ENCODE measurements around the gene SH3PXD2A. TPM values are rescaled to one million over a fixed set of nuclear protein-coding genes. Genes with fewer than 3 reads are reported as not detected.

SH3PXD2A gene
- total RNA-seq, 4 donors from 2014 or later, result 26.5 to 56.9 (median 33.3) TPM

DNA sequence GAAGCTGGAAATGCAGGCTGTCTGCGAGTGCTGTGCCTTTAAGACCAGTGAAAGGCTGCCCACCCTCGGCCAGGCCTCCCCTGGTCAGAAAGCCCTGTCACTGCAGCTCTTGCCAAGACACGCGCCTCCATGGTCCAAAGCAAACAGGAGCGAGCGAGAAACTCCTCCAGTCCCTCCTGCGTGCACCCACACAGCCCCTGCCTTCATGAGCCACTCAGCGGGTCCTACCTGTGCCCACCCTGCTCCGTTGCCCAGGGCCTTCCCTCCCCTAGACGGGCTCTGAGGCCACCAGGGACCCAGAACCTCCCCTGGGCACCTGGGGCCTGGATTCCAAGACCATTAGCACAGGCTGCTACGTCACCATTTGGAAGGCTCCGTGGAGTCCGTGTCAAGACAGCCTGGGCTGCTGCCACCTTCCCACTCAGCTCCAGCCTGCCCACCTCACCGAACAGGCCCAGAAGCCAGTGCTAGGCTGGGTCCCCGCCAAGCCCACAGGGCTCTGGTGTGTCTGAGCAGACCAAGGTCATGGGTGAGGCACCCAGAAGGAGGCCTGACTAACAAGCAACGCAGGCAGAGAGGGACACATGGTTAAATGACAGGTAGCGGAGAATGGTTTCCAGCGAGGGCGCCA is 217.3 kb downstream of the SH3PXD2A start:
- peak overlapping the region; percentile 69 to 85 (median 76) for H3K27ac ChIP-seq
- WGBS, 2 donors (ENCODE audit: low coverage in 1 of 2), result 78% methylated on average over 19 of the region's 19 CpGs; no CpG with 5 or more reads in 1 of the 2 donors
- H3K27me3 ChIP-seq, result no peaks in the 10 kb centered on the region
- no peaks in the 10 kb centered on the region for H3K36me3 ChIP-seq
- H3K9me3 ChIP-seq, result no peaks in the 10 kb centered on the region
- intact Hi-C loops (cut with DNase I; ENCODE audit: low total_unique reads) (no loop called here), in situ Hi-C loops (cut with MboI; ENCODE audit: low pct_ligation_motif_present in 1 of 4, low pct_unique_long_range_greater_than_20kb in 1 of 4, low sequenced_read_pairs in 3 of 4) (no loop called here)
- no peak overlapping the region for H3K4me3 ChIP-seq
- peaks cover 22 to 40% (median 24%) of the 10 kb centered on the region in 4 donors for H3K4me1 ChIP-seq
- TF ChIP-seq POLR2AphosphoS5 (IDR thresholded peaks at IDR 0.05) (peak in 2 of 3 donors; percentile 22 to 27), POLR2A (IDR thresholded peaks at IDR 0.05) (no peak), EP300 (IDR thresholded peaks at IDR 0.05; ENCODE audit: low read depth) (no peak)
- TF ChIP-seq, protein P1, sequence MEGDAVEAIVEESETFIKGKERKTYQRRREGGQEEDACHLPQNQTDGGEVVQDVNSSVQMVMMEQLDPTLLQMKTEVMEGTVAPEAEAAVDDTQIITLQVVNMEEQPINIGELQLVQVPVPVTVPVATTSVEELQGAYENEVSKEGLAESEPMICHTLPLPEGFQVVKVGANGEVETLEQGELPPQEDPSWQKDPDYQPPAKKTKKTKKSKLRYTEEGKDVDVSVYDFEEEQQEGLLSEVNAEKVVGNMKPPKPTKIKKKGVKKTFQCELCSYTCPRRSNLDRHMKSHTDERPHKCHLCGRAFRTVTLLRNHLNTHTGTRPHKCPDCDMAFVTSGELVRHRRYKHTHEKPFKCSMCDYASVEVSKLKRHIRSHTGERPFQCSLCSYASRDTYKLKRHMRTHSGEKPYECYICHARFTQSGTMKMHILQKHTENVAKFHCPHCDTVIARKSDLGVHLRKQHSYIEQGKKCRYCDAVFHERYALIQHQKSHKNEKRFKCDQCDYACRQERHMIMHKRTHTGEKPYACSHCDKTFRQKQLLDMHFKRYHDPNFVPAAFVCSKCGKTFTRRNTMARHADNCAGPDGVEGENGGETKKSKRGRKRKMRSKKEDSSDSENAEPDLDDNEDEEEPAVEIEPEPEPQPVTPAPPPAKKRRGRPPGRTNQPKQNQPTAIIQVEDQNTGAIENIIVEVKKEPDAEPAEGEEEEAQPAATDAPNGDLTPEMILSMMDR (IDR thresholded peaks at IDR 0.05), result no peak
- peak; percentile 60 for DNase-seq

DNA sequence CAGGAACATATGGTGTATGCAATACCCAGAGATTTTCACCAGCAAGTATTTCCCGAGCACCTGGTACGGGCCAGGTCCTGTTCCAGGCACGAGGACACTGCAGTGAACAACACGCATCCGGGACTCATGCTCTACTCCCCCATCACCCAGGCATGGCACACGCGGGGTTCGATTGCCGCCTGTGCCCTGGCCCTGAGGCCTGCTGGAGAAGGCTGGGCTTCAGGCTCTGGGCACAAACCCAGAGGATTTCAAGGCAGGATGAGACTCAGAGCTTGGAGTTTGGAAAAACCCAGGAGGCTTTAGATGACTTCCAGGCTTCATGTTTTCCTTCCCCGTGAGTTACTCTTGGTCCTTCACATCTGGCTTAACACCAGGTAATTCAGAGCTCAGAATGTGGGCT is 218.4 kb downstream of the SH3PXD2A start:
- DNase-seq, result no peak
- TF ChIP-seq POLR2AphosphoS5 (IDR thresholded peaks at IDR 0.05), result no peak
- TF ChIP-seq, protein P1 (IDR thresholded peaks at IDR 0.05), result no peak
- no peak for TF ChIP-seq POLR2A (IDR thresholded peaks at IDR 0.05)
- TF ChIP-seq EP300 (IDR thresholded peaks at IDR 0.05; ENCODE audit: low read depth), result no peak
- Histone ChIP-seq H3K36me3 (no peaks in the 10 kb centered on the region), H3K4me3 (no peak overlapping the region), H3K4me1 (peaks cover 22 to 40% (median 24%) of the 10 kb centered on the region in 4 donors), H3K9me3 (no peaks in the 10 kb centered on the region), H3K27ac (peak overlapping the region; percentile 69 to 85 (median 76)), H3K27me3 (no peaks in the 10 kb centered on the region)
- intact Hi-C loops (cut with DNase I; ENCODE audit: low total_unique reads), result no loop called here
- in situ Hi-C loops (cut with MboI; ENCODE audit: low pct_ligation_motif_present in 1 of 4, low pct_unique_long_range_greater_than_20kb in 1 of 4, low sequenced_read_pairs in 3 of 4), result no loop called here
- WGBS, 2 donors (ENCODE audit: low coverage in 1 of 2), result 67% methylated on average over 6 of the region's 10 CpGs; no CpG with 5 or more reads in 1 of the 2 donors

DNA sequence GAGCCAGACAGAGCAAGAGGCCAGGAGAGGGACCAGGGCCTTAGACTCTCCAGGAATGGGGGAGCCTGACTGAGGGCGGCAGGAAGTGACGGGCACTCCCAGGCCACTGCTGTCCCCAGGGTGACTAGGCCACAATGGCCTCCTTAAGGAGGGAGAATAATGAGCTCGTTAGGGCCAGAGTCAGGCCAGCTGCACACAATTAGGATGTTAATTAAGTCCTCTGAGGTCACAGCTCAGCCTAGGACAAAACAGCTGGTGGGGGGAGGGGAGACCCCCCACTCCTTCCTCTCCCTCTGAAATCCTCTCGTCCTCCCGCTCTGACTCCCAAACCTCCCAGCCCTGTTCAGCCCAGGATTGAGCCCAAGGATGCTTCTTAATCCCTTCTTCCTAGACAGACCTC is 218.9 kb downstream of the SH3PXD2A start:
- in situ Hi-C loops (cut with MboI; ENCODE audit: low pct_ligation_motif_present in 1 of 4, low pct_unique_long_range_greater_than_20kb in 1 of 4, low sequenced_read_pairs in 3 of 4), result no loop called here

DNA sequence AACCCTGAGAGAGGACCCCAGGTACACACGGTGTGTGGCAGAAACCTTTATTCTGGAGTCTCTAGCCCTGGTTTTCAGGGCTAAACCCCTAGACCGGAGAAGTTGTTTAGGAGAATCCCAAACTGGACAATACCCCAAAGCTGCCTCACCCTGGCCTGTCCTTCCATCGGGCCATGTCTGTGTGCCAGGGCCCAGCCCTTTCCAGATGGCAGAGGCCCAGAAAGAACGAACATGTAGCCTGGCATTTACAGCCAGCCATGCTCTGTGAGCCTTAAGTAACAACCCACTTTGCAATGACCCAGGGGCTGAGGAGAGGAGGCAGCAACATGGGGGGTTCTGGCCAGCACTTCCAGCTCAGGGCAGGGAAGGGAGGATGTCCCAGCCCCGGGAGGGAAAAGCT is 219.8 kb downstream of the SH3PXD2A start:
- no peak for DNase-seq
- 76% methylated on average over 5 of the region's 5 CpGs; no CpG with 5 or more reads in 1 of the 2 donors for WGBS, 2 donors (ENCODE audit: low coverage in 1 of 2)

More for the DNA sequence above, 218.9 kb downstream of the SH3PXD2A start:
- DNase-seq, result no peak
- Histone ChIP-seq H3K27me3 (no peaks in the 10 kb centered on the region), H3K36me3 (no peaks in the 10 kb centered on the region), H3K4me1 (peaks cover 22 to 40% (median 24%) of the 10 kb centered on the region in 4 donors), H3K9me3 (no peaks in the 10 kb centered on the region), H3K4me3 (no peak overlapping the region), H3K27ac (peak overlapping the region; percentile 69 to 85 (median 76))
- intact Hi-C loops (cut with DNase I; ENCODE audit: low total_unique reads), result no loop called here
- WGBS, 2 donors (ENCODE audit: low coverage in 1 of 2), result 72% methylated on average over 5 of the region's 5 CpGs; no CpG with 5 or more reads in 1 of the 2 donors
- TF ChIP-seq, protein P1 (IDR thresholded peaks at IDR 0.05), result no peak
- TF ChIP-seq POLR2A (IDR thresholded peaks at IDR 0.05) (no peak), EP300 (IDR thresholded peaks at IDR 0.05; ENCODE audit: low read depth) (no peak), POLR2AphosphoS5 (IDR thresholded peaks at IDR 0.05) (no peak)

More for the DNA sequence above, 219.8 kb downstream of the SH3PXD2A start:
- Histone ChIP-seq H3K9me3 (no peaks in the 10 kb centered on the region), H3K4me3 (no peak overlapping the region), H3K36me3 (no peaks in the 10 kb centered on the region), H3K27ac (no peak overlapping the region), H3K4me1 (peaks cover 20 to 35% (median 23%) of the 10 kb centered on the region in 4 donors), H3K27me3 (no peaks in the 10 kb centered on the region)
- TF ChIP-seq POLR2AphosphoS5 (IDR thresholded peaks at IDR 0.05) (no peak), POLR2A (IDR thresholded peaks at IDR 0.05) (no peak)
- in situ Hi-C loops (cut with MboI; ENCODE audit: low pct_ligation_motif_present in 1 of 4, low pct_unique_long_range_greater_than_20kb in 1 of 4, low sequenced_read_pairs in 3 of 4), result no loop called here
- intact Hi-C loops (cut with DNase I; ENCODE audit: low total_unique reads), result no loop called here
